GM21381 (cell line): Measurements from ENCODE around the gene TAS2R3.
A peak's percentile ranks its signal among the peaks of the same experiment; 100 is the strongest.
"Not testable (repeated sequence)": the region's sequence is repeated elsewhere in the genome, so short reads cannot be mapped to it uniquely, and the experiment has no call there.

ENCODE experiments used
- ATAC-seq: cut with Tn5 transposase; IDR thresholded peaks from one replicate; pipeline ENCODE4 v1.9.1; 2021; ENCODE audit warnings: mild to moderate bottlenecking, moderate library complexity; ENCODE audit not compliant: unreplicated experiment

Gene TAS2R3, protein sequence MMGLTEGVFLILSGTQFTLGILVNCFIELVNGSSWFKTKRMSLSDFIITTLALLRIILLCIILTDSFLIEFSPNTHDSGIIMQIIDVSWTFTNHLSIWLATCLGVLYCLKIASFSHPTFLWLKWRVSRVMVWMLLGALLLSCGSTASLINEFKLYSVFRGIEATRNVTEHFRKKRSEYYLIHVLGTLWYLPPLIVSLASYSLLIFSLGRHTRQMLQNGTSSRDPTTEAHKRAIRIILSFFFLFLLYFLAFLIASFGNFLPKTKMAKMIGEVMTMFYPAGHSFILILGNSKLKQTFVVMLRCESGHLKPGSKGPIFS

DNA sequence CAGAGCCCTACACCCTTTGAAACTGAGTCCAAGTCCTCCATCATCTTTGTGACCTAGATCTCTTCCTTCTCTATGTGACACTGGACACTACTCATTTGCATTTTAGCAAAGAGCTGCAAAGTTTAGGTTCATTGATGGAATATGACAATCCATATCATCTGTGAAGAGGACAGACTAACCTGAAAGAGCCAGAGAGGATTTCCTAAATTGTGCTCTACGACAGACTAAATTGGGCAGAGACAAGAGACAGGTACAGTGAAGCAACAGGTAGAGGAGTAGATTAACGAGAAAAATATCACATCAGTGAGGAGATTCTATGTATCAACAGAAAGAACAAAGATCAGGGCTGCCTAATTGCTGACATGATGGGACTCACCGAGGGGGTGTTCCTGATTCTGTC is at the start of gene TAS2R3:
TSS of gene TAS2R3 (plus strand) at position 301 of the 400 bp plus-strand sequence. CDS start at position 363, 62 bp downstream.
- no peak for ATAC-seq

DNA sequence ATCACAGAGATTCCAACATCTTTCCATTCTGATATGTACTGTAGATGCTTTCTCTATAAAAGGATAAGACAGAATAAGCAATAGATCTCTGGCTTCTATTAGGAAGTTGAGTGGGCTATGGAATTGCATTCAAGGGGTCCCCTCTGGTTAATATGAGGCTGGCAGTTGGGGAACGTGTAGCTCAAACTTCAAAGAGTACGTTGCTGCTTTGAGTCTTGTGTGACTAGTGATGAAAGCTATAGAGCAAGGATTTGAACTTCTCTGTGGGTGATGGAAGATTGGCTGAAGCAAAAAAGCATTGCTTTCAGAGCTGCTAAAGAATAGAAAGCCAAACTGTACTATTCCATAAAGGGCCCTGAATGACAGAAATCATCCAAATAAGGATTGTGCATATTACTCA is 49.3 kb upstream of the TAS2R3 start:
- no peak for ATAC-seq

DNA sequence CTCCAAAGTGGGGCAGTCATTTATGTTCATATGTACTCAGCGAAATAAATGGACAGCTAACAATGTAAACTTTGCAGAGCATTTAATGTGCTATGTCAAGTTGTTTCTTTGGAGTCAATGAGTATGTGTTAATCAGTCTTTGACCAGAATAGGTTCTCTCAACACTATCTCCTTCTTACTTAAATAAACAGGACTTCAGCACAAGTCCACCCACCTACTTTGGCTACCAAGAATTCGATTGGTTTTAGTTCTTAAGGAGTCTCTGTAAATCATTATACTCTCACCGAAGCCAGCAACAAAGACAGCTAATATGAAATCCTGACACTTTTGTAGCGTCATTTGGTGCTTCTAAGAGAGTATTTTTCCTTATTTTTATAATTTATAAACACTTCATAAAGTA is 48.9 kb upstream of the TAS2R3 start:
- no peak for ATAC-seq

DNA sequence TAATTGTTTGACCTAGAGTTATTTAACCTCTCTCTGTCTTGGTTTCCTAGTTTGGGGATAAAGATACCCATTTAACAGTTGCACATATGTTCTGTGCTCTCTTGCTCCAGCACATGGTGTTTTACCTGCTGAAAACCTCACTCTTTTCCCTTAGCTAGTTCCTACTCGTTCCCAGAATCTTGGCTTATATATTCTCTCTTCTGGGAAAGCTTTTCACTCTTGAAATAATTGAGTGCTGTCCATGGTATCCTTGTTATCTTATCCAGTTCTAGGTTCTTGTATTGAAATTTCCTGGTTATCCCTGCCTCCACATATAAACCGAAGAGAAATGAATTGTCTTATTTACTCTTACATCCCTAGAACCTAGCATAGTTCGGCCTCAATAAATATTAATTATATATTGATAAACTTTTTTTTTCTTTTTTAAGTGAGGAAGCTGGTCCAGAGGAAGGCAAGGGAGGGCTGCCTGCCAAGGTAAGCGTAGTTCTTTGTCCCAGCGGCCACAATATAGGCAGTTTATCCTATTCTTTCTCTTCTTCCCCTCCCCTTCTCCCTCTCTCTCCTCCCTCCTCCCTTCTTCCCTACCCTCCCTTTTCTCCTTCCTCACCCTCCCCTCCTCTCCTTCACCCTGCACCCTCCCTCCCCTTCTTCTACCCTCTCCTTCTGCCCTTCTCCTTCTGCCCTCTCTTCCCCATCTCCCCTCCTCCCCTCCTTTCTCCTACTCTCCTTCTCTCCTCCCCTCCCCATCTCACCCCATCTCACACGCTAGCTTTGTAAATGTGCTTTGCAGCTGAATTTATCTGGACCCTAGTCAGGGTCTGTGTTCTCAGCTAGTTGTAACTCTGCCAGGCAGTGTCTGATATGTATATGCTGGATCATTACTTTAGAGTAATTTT is 47.9 kb upstream of the TAS2R3 start:
- no peak for ATAC-seq

DNA sequence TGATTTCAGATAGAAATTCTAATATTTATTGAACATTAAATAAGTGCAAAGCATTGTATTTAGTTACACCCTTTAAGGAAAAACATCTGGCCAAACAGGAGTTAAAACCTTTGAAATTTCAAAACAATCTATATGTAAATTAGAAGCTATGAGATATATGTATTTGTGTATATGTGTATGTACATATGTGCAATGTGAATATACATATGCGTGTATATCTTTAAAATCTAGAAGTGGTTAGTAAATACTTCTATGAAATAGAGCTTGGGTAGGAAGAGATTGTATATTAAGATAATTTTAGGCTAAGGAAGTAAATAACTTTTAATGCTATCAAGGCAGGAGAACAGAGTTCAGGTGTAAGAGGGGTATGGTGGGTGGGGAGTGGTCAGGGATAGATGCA is 46.4 kb upstream of the TAS2R3 start:
- no peak for ATAC-seq

DNA sequence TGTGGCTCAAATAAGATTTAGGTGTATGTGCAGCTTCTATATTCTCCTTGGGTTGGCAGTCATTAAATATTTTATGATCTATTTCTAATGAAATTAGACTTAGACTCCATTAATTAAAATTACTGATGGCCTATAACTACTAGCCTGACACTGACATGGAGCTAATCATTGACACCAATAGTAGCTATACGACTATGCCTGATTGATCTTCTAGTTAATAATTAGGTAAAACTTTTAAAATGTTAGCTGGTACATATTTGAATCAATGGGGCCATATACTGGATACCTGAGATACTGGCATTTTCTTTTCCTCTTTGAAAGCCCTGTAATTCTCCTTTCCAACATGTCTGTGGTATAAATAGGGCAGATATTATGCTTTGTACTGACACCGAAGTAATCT is 41.4 kb upstream of the TAS2R3 start:
- ATAC-seq: peak; percentile 69

DNA sequence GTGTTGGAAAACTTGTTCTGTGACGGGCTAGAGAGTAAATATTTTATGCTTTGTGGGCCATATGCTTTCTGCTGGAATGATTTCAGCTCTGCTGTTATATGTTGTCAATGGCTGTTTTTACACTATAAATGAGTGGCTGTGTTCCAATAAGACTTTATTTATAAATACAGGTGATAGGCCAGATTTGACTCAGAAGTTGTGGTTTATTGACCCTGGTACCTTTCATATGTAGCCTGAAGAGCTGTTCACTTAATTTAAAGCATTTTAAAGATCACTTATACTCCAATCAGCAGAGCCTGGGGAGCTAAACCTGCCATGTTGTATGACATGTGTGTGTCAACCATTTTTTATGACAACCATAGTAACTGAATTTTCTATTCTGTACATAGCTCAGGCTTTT is 34.9 kb upstream of the TAS2R3 start:
- no peak for ATAC-seq

DNA sequence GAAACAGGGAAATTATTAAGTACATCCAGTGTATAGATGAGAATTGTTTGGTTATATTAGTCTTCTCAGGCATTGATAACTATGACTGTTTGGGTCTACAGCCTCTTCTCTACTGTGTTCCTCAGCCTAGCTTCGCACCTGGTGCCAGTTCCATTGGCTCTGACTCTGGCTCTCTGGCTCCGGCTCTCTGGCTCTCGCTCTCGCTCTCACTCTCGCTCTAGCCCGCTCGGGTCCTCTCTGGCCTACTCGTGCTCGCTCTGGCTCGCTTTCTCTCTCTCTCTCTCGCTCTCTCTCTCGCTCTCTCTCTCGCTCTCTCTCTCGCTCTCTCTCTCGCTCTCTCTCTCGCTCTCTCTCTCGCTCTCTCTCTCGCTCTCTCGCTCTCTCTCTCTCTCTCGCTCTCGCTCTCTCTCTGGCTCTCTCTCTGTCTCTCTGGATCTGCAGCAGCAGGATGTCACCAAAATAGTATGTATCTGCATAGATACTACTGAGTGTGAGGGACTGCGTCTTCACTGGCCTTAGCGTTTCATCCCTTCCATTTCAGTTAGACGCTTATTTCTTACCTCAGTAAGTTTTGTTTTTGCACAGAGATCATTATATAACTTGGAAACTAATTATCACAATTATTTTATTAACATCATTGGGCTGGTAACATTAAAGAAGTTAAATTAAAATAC is 32.3 kb upstream of the TAS2R3 start:
- no peak for ATAC-seq

DNA sequence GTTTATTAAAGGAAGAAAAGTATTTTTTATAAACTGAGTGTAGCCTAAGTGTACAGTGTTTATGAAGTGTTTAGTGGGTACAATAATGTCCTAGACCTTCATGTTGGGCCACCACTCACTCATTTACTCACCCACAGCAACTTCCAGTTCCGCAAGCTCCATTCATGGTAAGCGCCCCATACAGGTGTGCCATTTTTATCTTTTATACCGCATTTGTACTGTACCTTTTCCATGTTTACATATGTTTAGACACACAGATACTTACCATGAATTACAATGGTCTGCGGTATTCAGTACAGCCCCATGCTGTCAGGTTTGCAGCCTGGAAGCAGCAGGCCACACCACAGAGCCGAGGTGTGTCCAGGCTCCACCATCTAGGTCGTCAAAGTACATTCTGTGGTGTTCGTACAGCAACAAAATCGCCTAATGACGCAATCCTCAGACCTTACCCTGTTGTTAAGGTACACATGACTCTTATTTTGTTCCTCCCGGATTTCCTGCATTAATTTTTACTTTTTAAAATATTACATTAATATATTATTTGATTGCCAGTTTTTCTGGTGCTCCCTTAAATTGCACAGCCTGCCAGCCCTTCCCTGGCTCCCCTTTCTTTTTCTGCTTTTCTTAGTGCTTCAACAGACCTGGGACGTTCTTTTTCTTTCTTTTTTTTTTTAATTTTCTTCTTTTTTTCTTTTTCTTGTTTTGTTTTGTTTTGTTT is 26.6 kb upstream of the TAS2R3 start:
- no peak for ATAC-seq

DNA sequence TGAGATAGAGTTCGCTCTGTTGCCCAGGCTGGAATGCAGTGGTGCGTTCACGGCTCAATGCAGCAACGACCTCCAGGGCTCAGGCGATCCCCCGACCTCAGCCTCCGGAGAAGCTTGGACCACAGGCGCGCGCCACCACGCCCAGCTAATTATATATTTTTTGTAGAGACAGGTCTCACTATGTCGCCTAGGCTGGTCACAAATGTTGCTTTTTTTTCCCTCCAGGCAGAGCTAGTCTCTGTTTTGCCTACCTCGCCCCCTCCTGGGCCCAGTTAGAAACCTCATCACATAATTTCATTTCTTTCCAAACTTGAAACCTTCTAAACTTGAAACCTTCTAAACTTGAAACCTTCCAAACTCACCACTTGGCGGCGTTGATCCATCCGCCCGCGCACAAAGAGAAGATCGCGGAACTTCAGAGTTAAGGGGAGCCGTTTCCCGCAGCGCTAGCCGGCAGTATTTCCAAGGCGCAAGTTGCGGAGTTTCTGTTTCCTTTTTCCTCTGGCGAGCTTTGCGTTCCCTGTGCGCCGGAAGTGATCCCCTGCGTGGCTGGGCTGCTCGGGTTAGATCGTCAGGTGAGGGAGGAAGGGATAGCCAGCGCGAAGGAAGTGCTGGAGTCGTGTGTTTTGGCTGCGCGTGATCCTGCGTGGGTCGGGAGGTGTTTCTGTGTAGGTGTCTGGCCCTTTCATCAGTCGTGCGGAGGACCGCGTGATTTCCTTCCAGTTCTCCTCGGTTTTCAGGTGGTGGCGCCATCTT is 25.9 kb upstream of the TAS2R3 start, which contains the start of gene SSBP1:
TSS of gene SSBP1 (plus strand) at position 523 of the 756 bp plus-strand sequence. CDS start 809 bp downstream, outside the sequence.
- peak; percentile 88 for ATAC-seq

DNA sequence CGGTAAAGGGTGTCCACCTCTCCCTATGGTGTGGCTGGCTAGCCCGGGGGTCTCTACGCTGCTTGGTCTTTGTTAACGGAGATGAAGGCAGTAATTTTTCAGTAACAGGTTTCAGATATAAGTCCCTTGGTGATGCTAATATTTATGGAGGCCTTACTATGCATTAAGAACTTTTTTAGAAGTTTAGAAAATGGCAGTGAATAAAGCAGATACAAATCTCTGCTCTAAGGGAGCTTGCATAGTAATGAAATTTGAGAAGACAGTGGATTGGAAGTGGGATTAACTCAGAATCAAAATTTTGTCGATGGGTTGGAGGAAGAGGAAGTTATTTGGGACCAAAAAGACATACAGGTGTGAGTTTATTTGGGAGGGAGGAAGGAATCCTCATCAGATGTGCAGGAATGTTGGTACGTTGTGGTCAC is 25.3 kb upstream of the TAS2R3 start:
- ATAC-seq: no peak

DNA sequence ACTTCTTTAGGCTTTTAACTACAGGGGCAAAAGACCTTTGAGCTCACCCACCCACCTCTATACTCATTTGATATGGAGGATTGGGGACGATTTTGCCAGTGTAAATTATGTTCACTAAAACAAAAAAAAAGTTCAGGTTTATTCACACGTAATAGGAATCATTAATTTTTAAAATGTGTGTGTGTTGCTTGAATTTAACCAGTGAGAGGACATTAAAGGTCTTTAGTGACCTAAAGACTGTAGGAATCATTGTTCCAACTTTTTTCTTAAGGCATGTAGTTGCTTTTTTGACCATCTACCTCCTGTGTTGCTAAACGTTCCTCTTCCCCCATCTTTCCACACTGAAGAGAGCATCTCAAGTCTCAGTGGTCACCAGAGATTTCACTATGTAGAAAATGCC is 24.6 kb upstream of the TAS2R3 start:
- no peak for ATAC-seq

DNA sequence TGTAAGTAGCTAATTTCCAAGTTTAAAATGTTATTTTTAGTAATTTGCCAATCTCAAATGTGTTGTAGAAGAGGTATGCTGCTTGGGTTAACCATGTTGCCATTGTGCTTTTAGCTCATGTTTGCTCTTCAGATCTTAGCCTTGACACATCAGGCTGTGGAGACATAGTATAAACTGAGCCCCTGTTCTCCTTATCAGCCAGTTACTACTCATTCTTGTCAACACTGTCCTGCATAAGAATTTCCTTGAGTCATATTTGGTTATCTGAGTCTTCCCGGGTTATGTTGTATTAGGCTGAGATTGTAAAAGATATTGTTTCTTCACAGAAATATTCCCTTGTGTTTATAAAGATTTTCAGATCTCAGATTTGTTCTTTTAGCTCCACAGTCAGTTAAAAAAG is 21.7 kb upstream of the TAS2R3 start:
- ATAC-seq: no peak

DNA sequence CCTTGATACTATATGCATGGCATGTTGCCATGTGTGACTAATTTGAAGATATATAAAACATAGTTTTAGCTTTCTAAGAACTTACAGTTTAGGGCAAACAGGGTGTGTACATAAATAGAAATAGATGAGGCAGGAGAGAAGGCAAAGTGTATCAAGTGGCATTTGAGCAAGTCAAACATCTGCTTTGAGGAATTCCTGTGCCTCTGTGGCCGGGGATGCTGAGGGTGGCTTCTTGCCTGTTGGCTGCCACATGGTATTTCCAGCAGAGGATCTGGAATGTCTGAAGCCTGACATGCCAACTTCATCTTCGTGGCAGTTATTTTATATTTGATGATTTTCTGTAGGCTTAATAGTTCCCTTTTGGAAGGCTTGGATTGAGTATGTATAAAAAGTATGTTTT is 19.8 kb upstream of the TAS2R3 start:
- ATAC-seq: no peak

DNA sequence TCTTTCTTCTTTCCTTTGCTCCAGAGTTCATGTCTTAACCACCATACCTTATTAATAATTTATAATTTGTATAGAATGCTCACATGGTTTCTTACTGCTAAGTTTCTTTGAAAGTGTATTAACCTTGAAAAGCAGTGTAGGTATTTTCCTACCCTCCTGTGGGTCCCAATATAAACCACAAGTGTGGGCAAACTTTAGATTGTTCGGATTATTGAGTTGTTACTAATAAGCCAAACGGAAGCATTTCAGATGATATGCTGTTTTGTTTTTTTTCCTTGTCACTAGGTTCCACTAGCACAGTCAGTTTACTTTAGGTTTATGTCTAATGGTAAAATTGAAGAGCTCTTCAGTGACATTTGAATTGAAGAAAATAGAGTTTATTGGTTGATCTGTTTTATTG is 15.5 kb upstream of the TAS2R3 start:
- no peak for ATAC-seq

DNA sequence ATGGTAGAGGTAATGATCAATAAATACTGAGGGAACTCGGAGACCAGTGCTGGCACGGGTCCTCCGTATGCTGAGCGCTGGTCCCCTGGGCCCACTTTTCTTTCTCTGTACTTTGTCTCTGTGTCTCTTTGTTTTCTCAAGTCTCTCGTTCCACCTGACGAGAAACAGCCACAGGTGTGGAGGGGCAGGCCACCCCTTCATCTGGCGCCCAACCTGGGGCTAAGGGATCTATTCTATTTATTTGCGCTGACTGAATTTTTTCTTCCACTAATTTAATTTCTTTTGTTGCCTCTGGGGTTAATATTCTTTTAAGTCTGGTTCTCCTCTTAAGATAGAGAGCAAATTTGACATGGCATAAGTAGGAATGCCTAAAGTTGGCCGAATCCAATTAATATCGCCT is 12.0 kb upstream of the TAS2R3 start:
- ATAC-seq: not testable (repeated sequence)

DNA sequence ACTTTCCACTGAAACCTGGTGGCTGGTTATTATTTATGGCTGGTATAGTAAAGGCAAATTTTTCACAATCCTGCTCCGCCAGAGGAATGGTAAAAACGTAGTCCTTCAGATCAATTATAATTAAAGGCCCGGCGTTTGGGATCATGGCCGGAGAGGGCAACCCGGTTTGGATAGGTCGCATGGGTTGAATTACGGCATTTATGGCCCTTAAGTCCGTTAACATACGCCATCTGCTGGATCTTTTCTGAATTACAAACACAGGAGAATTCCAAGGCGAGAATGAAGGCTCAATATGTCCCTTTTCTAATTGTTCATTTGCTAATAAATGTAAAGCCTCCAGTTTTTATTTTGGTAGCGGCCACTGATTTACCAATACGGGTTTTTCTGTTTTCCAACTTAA is 11.3 kb upstream of the TAS2R3 start:
- ATAC-seq: no peak

DNA sequence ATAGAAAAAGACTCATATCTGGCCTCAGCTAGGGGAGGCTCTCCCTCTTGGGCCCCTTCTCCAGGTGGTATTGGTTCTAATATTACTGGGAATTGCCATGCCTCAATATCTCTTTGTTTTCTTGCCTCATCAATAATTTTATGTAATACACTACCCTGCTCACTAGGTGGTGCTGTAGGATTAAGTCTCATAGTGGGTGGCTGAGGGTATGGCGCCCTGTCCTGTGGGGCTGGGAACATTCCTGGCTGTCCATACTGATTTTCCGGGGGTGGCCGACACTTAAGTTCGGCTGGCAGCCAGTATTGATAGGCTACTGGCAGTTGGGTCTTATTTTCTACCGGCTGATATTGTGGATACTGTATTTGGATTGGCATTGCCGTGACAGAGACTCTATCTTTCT is 9.0 kb upstream of the TAS2R3 start:
- no peak for ATAC-seq

DNA sequence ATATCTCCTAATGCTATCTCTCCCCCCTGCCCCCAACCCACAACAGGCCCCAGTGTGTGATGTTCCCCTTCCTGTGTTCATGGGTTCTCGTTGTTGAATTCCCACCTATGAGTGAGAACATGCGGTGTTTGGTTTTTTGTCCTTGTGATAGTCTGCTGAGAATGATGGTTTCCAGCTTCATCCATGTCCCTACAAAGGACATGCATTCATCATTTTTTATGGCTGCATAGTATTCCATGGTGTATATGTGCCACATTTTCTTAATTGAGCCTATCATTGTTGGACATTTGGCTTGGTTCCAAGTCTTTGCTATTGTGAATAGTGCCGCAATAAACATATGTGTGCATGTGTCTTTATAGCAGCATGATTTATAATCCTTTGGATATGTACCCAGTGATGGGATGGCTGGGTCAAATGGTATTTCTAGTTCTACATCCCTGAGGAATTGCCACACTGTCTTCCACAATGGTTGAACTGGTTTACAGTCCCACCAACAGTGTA is 6.2 kb downstream of the TAS2R3 start:
- ATAC-seq: not testable (repeated sequence)

DNA sequence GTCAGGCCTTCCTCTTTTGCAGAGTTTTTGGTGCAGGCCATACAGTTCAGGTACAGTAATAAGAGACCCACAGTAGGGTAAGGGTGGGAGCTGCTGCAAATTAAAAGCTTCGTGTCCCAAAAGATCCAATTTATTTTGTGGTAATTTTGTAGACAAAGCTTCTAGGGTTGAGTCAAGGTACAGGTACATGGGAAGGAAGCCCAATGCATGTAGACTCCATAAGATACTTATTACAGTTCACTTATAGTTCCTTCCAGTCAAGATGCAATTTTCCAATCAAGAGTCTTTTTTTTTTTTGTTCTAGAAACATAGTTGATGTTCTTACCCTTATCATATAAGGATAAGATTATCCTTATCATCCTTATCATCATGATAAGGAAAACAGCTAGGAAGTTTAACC is 12.5 kb downstream of the TAS2R3 start, which contains the start of gene TAS2R4:
TSS of gene TAS2R4 (plus strand) at position 301 of the 400 bp plus-strand sequence. CDS start 1,815 bp downstream, outside the sequence.
- ATAC-seq: no peak
